AG04449 (cell line): Measurements from ENCODE around the gene GGN.

ENCODE experiments used
- CTCF ChIA-PET: fragments of 350-600 bp; formaldehyde crosslinking; extraction: SDS; loops from one replicate; lab custom pipeline; 2021; ENCODE audit warnings: antibody characterized with exemption; lab: Yijun Ruan, JAX
- POLR2A ChIA-PET: fragments of 400-600, 350-600 bp; formaldehyde crosslinking; extraction: SDS; loops from one replicate; lab custom pipeline; 2020; ENCODE audit warnings: antibody characterized with exemption, inconsistent platforms; lab: Yijun Ruan, JAX
- DNase-seq: peaks from one replicate; pipeline ENCODE4 v3.0.0-alpha.2; 2010; ENCODE audit warnings: low read depth, low spot score
- H3K4me3 ChIP-seq: 2 replicates; pipeline ENCODE4 v1.5.1; 2011; ENCODE audit warnings: low read depth, mild to moderate bottlenecking, control low read depth, low read length
- TF ChIP-seq, protein P1 (sequence below): IDR thresholded peaks from one replicate; pipeline ENCODE4 v1.5.1; 2011; ENCODE audit warnings: mild to moderate bottlenecking, moderate library complexity, low read length, control low read depth, inconsistent platforms; ENCODE audit not compliant: insufficient read depth; ENCODE audit errors: missing control alignments

GGN gene

DNA sequence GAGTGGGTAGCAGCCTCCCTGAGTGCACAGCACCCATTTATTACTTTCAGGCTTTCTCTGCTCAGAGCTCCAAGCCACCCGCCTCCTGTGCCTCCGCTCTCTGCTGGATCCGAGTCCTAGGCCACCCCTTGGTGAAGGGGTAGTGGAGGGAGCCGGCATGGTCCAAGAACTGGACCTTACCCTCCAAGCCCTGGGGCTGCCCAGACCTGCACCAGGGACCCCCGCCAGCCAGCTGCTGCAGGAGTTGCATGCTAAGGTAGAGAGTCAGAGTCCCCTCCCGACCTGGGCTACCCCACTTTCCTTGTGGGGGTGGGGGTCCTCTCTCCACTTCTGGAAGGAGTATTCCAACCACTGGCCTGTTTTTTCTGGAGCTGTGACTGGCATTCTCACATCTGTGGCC is 17.0 kb upstream of the GGN start:
- H3K4me3 ChIP-seq, result no peak overlapping the region
- TF ChIP-seq, protein P1, sequence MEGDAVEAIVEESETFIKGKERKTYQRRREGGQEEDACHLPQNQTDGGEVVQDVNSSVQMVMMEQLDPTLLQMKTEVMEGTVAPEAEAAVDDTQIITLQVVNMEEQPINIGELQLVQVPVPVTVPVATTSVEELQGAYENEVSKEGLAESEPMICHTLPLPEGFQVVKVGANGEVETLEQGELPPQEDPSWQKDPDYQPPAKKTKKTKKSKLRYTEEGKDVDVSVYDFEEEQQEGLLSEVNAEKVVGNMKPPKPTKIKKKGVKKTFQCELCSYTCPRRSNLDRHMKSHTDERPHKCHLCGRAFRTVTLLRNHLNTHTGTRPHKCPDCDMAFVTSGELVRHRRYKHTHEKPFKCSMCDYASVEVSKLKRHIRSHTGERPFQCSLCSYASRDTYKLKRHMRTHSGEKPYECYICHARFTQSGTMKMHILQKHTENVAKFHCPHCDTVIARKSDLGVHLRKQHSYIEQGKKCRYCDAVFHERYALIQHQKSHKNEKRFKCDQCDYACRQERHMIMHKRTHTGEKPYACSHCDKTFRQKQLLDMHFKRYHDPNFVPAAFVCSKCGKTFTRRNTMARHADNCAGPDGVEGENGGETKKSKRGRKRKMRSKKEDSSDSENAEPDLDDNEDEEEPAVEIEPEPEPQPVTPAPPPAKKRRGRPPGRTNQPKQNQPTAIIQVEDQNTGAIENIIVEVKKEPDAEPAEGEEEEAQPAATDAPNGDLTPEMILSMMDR, result no peak
- ChIA-PET CTCF (interaction anchor here (0.6 to 6.9 kb wide), 8 partner anchors 11 to 527 kb away, joined by 3 to 112 read pairs (median 17); partner anchors contain the start of genes MRPS12 and SARS2), POLR2A (no interaction called here)
- no peak for DNase-seq

DNA sequence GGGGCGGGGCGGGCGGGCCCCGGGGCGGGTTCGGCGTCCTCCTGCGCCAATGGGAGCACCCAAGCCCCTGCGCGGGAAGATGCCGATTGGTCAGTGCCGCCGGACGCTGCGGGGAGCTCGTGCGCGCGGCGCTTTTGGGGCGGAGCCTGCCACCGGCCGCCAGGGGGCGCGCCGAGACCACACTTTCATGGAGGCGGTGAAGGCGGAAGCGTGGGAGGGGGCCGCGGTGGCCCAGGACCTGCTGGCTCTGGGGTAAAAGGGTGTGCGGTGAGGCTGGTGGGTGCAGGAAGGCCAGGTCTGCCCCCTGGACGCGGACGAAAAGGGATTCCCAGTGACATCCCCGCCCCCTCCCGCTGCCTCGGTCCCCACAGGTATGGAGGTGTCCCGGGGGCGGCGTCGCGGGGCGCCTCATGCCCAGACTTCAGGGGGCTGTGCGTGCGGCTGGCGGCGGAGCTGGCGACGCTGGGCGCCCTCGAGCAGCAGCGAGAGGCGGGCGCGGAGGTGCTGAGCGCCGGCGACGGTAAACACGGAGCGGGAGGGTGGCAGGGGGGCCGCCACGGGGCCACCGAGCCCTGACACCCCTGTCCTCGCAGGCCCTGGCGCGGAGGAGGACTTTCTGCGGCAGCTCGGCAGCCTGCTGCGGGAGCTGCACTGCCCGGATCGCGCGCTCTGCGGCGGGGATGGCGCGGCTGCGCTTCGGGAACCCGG is 15.3 kb upstream of the GGN start, which contains the start of gene FAM98C:
Gene FAM98C, plus strand, starts transcription at position 127 of the 708 bp plus-strand sequence. Its CDS starts 61 bp downstream, at position 188.
- POLR2A ChIA-PET, result interaction anchor here (0.8 to 1.5 kb wide), 8 partner anchors 8 to 244 kb away, joined by 3 to 7 read pairs (median 4); partner anchors contain the start of genes ACTN4, EIF3K and PSMD8
- peak; percentile 46 for DNase-seq
- H3K4me3 ChIP-seq, result peak within 1 kb of the TSS; percentile 95
- TF ChIP-seq, protein P1, result peak; percentile 90
- CTCF ChIA-PET, result interaction anchor here (0.6 to 6.9 kb wide), 50 partner anchors 9 to 730 kb away, joined by 3 to 112 read pairs (median 4); partner anchors contain the start of genes EIF3K, GGN, MAP4K1 and MRPS12

DNA sequence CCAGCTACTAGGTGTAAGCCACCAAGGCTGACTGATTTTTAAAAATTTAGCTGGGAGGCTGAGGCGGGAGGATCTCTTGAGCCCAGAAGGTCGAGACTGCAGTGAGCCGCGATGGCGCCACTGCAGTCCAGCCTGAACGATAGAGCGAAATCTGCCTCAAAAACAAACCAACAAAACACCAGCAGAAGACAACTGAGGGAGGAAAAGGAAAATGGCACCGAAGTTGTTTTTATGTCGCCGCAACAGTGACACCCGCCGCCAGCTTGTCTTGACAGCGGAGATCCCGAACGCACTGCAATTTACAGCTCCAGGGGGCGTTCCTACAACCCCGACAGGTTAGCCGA is 14.8 kb upstream of the GGN start:
- TF ChIP-seq, protein P1, result no peak
- ChIA-PET POLR2A (interaction anchor here (0.8 to 1.5 kb wide), 8 partner anchors 9 to 245 kb away, joined by 3 to 7 read pairs (median 4); partner anchors contain the start of genes ACTN4, EIF3K and PSMD8), CTCF (interaction anchor here (0.6 to 6.9 kb wide), 46 partner anchors 9 to 730 kb away, joined by 3 to 112 read pairs (median 4); partner anchors contain the start of genes EIF3K, GGN, MAP4K1 and MRPS12)
- peak overlapping the region; percentile 58 for H3K4me3 ChIP-seq
- no peak for DNase-seq

DNA sequence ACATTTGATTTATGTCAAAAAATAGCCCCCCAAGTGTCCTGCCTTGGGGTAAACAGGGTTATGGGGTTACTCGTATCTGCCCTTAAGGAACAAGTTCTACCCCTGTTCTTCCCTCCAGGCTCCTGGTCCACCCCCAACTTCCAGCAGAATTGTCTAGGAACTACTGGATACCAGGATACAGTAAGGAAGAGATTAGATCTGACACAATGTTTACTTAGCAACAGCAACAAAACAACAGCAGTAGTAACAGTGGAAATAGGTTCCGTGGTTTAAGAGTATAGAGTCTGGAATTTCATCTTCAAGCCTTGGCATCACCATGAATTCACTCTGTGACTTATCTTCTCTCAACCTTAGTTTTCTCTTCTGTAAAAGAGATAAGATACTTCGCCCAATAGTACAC is 13.3 kb upstream of the GGN start:
- CTCF ChIA-PET, result interaction anchor here (1.1 kb wide), 1 partner anchor 13 kb away, joined by 3 read pairs; the partner anchor contains the start of genes GGN and SPRED3
- H3K4me3 ChIP-seq, result no peak overlapping the region
- no peak for DNase-seq

DNA sequence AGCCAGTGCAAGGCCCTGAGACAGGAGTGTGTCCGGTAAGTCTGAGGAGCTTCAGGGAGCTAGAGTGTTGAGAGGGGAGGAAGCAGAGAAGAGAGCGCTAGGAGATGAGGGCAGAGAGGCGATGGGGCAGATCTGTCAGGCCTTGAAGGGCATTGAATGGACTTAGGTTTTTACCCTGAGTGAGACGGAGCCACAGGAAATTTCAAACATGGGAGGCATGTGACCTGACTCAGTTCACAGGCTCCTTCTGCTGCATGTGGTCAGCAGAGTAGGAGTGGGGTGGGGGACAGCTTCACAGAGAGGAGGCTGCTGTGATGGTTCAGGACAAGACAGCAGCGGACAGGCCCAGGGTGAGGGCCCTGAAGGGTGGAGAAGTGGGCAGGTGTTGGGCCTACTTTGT is 12.5 kb upstream of the GGN start:
- no peak for DNase-seq
- no peak overlapping the region for H3K4me3 ChIP-seq
- ChIA-PET CTCF (interaction anchor here (0.9 to 1.7 kb wide), 5 partner anchors 11 to 166 kb away, joined by 3 to 4 read pairs (median 3); partner anchors contain the start of genes GGN and SPRED3), POLR2A (no interaction called here)
- TF ChIP-seq, protein P1, result no peak

More for the DNA sequence above, 13.3 kb upstream of the GGN start:
- TF ChIP-seq, protein P1, result no peak
- POLR2A ChIA-PET, result no interaction called here

DNA sequence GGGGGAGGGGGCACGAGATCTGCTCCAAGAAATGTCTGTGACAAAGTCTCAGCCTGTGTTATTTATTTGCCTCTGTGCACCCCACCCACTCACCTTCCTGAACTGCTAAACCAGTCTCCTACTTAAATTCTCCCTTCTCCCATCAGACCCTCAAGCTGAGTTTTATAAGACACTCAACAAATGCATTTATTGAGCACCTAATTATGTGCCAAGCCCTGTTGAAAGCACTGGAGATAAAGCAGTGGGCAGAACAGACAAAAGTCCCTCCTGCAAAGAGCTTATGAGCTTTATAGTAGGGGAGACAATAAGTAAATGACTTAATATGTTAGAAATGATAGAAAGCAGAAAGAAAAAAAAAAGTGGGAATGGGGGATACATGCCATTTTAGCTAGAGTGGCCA is 11.7 kb upstream of the GGN start:
- ChIA-PET CTCF (interaction anchor here (0.7 to 1.7 kb wide), 5 partner anchors 10 to 531 kb away, joined by 3 to 7 read pairs (median 3); partner anchors contain the start of genes MRPS12 and SARS2), POLR2A (interaction anchor here (1.5 kb wide), 1 partner anchor 10 kb away, joined by 4 read pairs; no protein-coding TSS in a partner anchor)
- no peak overlapping the region for H3K4me3 ChIP-seq
- TF ChIP-seq, protein P1, result no peak
- no peak for DNase-seq
